ENCODE results near the gene FHL1.

- TF ChIP-seq ZNF274 (IDR thresholded peaks at IDR 0.05; ENCODE audit: low read depth, low read length) (no peak), YY1 (IDR thresholded peaks at IDR 0.05; ENCODE audit: insufficient read depth, insufficient read length) (no peak)
Measured at GRCh38 chrX:136220951-136221350, 73.6 kb downstream of the FHL1 start.

All from NT2/D1 (cell line).